Stimulated activated CD8-positive, alpha-beta memory T cell treated with anti-CD3 and anti-CD28 coated beads, Interleukin-2, amount 100 ng/mL, for 48 hours (primary cell): ENCODE results near the gene ACSM5.
A peak's percentile ranks its signal among the peaks of the same experiment; 100 is the strongest.
"Not testable (repeated sequence)": the region's sequence is repeated elsewhere in the genome, so short reads cannot be mapped to it uniquely, and the experiment has no call there.

ENCODE experiments used
- DNase-seq, 2 donors: peaks; one replicate each; pipeline ENCODE4 v3.0.0-alpha.2; 2020; ENCODE audit warnings: low read depth in 2 of 2

Gene ACSM5

GRCh38 chr16:20451364-20451763 is 42.0 kb downstream of the ACSM5 start, which contains the start of gene ACSM2A:
TSS of gene ACSM2A (plus strand) at chr16:20451521. CDS start at chr16:20460115, 8,594 bp downstream.
- DNase-seq: not testable (repeated sequence)

- not testable (repeated sequence) for DNase-seq
Measured at GRCh38 chr16:20453633-20454032, 44.3 kb downstream of the ACSM5 start.

- not testable (repeated sequence) for DNase-seq
Measured at GRCh38 chr16:20459227-20459626, 49.9 kb downstream of the ACSM5 start.

- DNase-seq: not testable (repeated sequence)
Measured at GRCh38 chr16:20460313-20460712, 51.0 kb downstream of the ACSM5 start.

GRCh38 chr16:20468954-20469353 is 59.6 kb downstream of the ACSM5 start:
- not testable (repeated sequence) for DNase-seq

GRCh38 chr16:20469930-20470329 is 60.6 kb downstream of the ACSM5 start:
- DNase-seq: peak in 1 of 2 donors; percentile 2

- not testable (repeated sequence) for DNase-seq
Measured at GRCh38 chr16:20470732-20471131, 61.4 kb downstream of the ACSM5 start.

- DNase-seq: not testable (repeated sequence)
Measured at GRCh38 chr16:20477188-20477744, 67.9 kb downstream of the ACSM5 start.

- not testable (repeated sequence) for DNase-seq
Measured at GRCh38 chr16:20483989-20484388, 74.7 kb downstream of the ACSM5 start.

- no peak for DNase-seq
Measured at GRCh38 chr16:20484726-20485125, 75.4 kb downstream of the ACSM5 start.

- DNase-seq: no peak
Measured at GRCh38 chr16:20485408-20485807, 76.1 kb downstream of the ACSM5 start.
